H9 (cell line): ENCODE results near the gene JCHAIN. TPM values are rescaled to one million over a fixed set of nuclear protein-coding genes. Genes with fewer than 3 reads are reported as not detected.

Experiments used
- DNase-seq: peaks from one replicate; pipeline ENCODE4 v3.0.0-alpha.2; 2017
- H2AFZ ChIP-seq: one replicate; pipeline ENCODE4 v1.6.1; 2013; ENCODE audit warnings: mild to moderate bottlenecking, low read length, control low read depth, moderate library complexity
- H2AK5ac ChIP-seq: 2 replicates; pipeline ENCODE4 v1.6.1; 2013; ENCODE audit warnings: low read length, control low read depth, mixed read lengths; ENCODE audit not compliant: insufficient read length
- H2BK120ac ChIP-seq: one replicate; pipeline ENCODE4 v1.6.1; 2013; ENCODE audit warnings: low read depth, mild to moderate bottlenecking, low read length, control low read depth, inconsistent platforms; ENCODE audit not compliant: poor library complexity, severe bottlenecking
- H2BK12ac ChIP-seq: 2 replicates; pipeline ENCODE4 v1.6.1; 2013; ENCODE audit warnings: low read length, control low read depth, mixed read lengths, low read depth; ENCODE audit not compliant: insufficient read length
- H2BK15ac ChIP-seq: 2 replicates; pipeline ENCODE4 v1.6.1; 2013; ENCODE audit warnings: low read depth, low read length, control low read depth
- H2BK20ac ChIP-seq: one replicate; pipeline ENCODE4 v1.6.1; 2013; ENCODE audit warnings: low read depth, mild to moderate bottlenecking, low read length, control low read depth, inconsistent platforms; ENCODE audit not compliant: poor library complexity, severe bottlenecking
- H2BK5ac ChIP-seq: 2 replicates; pipeline ENCODE4 v1.6.1; 2013; ENCODE audit warnings: low read length, control low read depth, mixed read lengths; ENCODE audit not compliant: insufficient read length
- H3K14ac ChIP-seq: 2 replicates; pipeline ENCODE4 v1.6.1; 2013; ENCODE audit warnings: low read length, control low read depth; ENCODE audit not compliant: insufficient read depth
- H3K18ac ChIP-seq: 2 replicates; pipeline ENCODE4 v1.6.1; 2013; ENCODE audit warnings: low read depth, mild to moderate bottlenecking, mixed read lengths, low read length, control low read depth; ENCODE audit not compliant: insufficient read length
- H3K23ac ChIP-seq: 2 replicates; pipeline ENCODE4 v1.6.1; 2013; ENCODE audit warnings: low read length, control low read depth, mixed read lengths, low read depth; ENCODE audit not compliant: insufficient read length
- H3K23me2 ChIP-seq: 2 replicates; pipeline ENCODE4 v1.6.1; 2013; ENCODE audit warnings: low read depth, mild to moderate bottlenecking, mixed read lengths, low read length, control low read depth; ENCODE audit not compliant: insufficient read length, poor library complexity, severe bottlenecking
- H3K27ac ChIP-seq: 2 replicates; pipeline ENCODE4 v1.5.1; 2013; ENCODE audit warnings: low read length, control low read depth, mixed read lengths, low read depth; ENCODE audit not compliant: insufficient read length
- H3K27me3 ChIP-seq: 2 replicates; pipeline ENCODE4 v1.6.1; 2013; ENCODE audit warnings: low read length, control low read depth, inconsistent platforms; ENCODE audit not compliant: insufficient read depth
- H3K4ac ChIP-seq: 2 replicates; pipeline ENCODE4 v1.6.1; 2013; ENCODE audit warnings: low read depth, mild to moderate bottlenecking, control low read depth, inconsistent platforms, low read length, moderate library complexity
- H3K4me1 ChIP-seq: 2 replicates; pipeline ENCODE4 v1.6.1; 2013; ENCODE audit warnings: low read length, control low read depth, inconsistent platforms; ENCODE audit not compliant: insufficient read depth
- H3K4me2 ChIP-seq: 2 replicates; pipeline ENCODE4 v1.6.1; 2013; ENCODE audit warnings: low read length, control low read depth, mixed read lengths; ENCODE audit not compliant: insufficient read length, insufficient read depth
- H3K56ac ChIP-seq: 2 replicates; pipeline ENCODE4 v1.6.1; 2013; ENCODE audit warnings: low read depth, mild to moderate bottlenecking, mixed read lengths, low read length, control low read depth; ENCODE audit not compliant: insufficient read length
- H3K79me1 ChIP-seq: 2 replicates; pipeline ENCODE4 v1.6.1; 2013; ENCODE audit warnings: low read depth, mild to moderate bottlenecking, moderate library complexity, low read length, control low read depth, inconsistent platforms; ENCODE audit not compliant: insufficient read depth, poor library complexity, severe bottlenecking
- H3K79me2 ChIP-seq: 2 replicates; pipeline ENCODE4 v1.6.1; 2013; ENCODE audit warnings: low read length, control low read depth, inconsistent platforms; ENCODE audit not compliant: insufficient read depth
- H3K9ac ChIP-seq: 2 replicates; pipeline ENCODE4 v1.6.1; 2013; ENCODE audit warnings: low read length, control low read depth, mixed read lengths; ENCODE audit not compliant: insufficient read length; ENCODE audit errors: extremely low read depth
- H3K9me3 ChIP-seq: one replicate; pipeline ENCODE4 v1.6.1; 2013; ENCODE audit warnings: low read depth, low read length, inconsistent platforms; ENCODE audit not compliant: control insufficient read depth
- H3T11ph ChIP-seq: one replicate; pipeline ENCODE4 v1.6.1; 2013; ENCODE audit warnings: mild to moderate bottlenecking, low read length, control low read depth, inconsistent platforms
- H4K20me1 ChIP-seq: one replicate; pipeline ENCODE4 v1.6.1; 2013; ENCODE audit not compliant: control insufficient read depth, insufficient read length, insufficient read depth
- H4K5ac ChIP-seq: 2 replicates; pipeline ENCODE4 v1.6.1; 2013; ENCODE audit warnings: low read depth, mild to moderate bottlenecking, mixed read lengths, low read length, control low read depth; ENCODE audit not compliant: insufficient read length
- H4K8ac ChIP-seq: replicated peaks from 2 replicates; pipeline ENCODE4 v1.6.1; 2013; ENCODE audit warnings: low read length, control low read depth, mixed read lengths, low read depth; ENCODE audit not compliant: insufficient read length
- H4K91ac ChIP-seq: 2 replicates; pipeline ENCODE4 v1.6.1; 2013; ENCODE audit warnings: low read depth, mild to moderate bottlenecking, moderate library complexity, mixed read lengths, low read length, control low read depth; ENCODE audit not compliant: insufficient read length
- H3K27ac Mint-ChIP-seq, 3 experiments: 2 replicates in 2 of 3; 3 replicates in 1 of 3; pipeline ENCODE4 v1.8.0; 2020 to 2021; ENCODE audit warnings: mixed read lengths in 3 of 3, mild to moderate bottlenecking in 1 of 3, moderate library complexity in 1 of 3
- H3K27me3 Mint-ChIP-seq: 2 replicates; pipeline ENCODE4 v1.8.0; 2021; ENCODE audit warnings: low read depth, mild to moderate bottlenecking, moderate library complexity, mixed read lengths
- H3K36me3 Mint-ChIP-seq, 3 experiments: 2 replicates in 2 of 3; 3 replicates in 1 of 3; pipeline ENCODE4 v1.8.0; 2020 to 2021; ENCODE audit warnings: low read depth in 3 of 3, mixed read lengths in 3 of 3; ENCODE audit not compliant: insufficient read depth in 1 of 3
- H3K4me1 Mint-ChIP-seq, 2 experiments: 2 replicates each; pipeline ENCODE4 v1.8.0; 2020; ENCODE audit warnings: mixed read lengths in 2 of 2
- H3K4me3 Mint-ChIP-seq, 2 experiments: 2 replicates in 1 of 2; 3 replicates in 1 of 2; pipeline ENCODE4 v1.8.0; 2020 to 2021; ENCODE audit warnings: mild to moderate bottlenecking in 2 of 2, mixed read lengths in 2 of 2, moderate library complexity in 1 of 2
- H3K9me3 Mint-ChIP-seq, 2 experiments: 2 replicates in 1 of 2; 3 replicates in 1 of 2; pipeline ENCODE4 v1.8.0; 2020; ENCODE audit warnings: mild to moderate bottlenecking in 2 of 2, mixed read lengths in 2 of 2, moderate library complexity in 1 of 2
- WGBS: extraction: QIAGEN DNeasy Blood & Tissue Kit; methylation state at CpG from one replicate; pipeline ENCODE4 v1.1.7; 2013; ENCODE audit warnings: missing lambda C conversion rate, low lambda C conversion rate, mixed read lengths; ENCODE audit not compliant: insufficient read length; ENCODE audit errors: extremely low coverage; 5-methylcytosine and 5-hydroxymethylcytosine counted together
- total RNA-seq: library from RNA; stranded (reverse); gene quantifications from 2 replicates; pipeline ENCODE4 v1.2.1, GENCODE V29; 2021
- TF ChIP-seq, protein P1 (sequence below): fragments of 200-600 bp; sonication (generic); conservative IDR thresholded peaks from 3 replicates; pipeline ENCODE4 v1.8.0; 2021; ENCODE audit warnings: antibody characterized with exemption, mild to moderate bottlenecking

JCHAIN gene
- total RNA-seq, 1 experiment from 2014 or later = not detected

DNA sequence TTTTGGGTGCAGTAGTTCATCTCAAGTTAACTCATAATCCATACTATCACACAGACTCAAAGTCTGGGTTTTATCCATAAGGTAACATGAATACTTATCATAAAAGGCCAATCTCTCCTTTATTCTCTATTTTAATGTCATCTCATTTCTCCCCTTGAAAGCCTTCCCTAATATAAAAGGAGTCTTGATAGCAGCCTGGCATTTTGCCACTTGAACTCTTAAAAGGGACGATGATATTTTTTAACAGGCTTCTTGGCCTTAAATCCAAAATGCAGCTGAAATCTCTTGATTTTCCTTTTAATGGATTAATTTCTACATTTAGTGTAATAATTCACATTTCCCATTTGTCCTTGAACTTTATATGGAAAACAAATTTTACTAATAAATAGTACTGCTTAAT is 8.4 kb upstream of the JCHAIN start:
- H2BK20ac ChIP-seq = no peak overlapping the region
- WGBS = no CpG with 5 or more reads among the region's 1 CpG
- no peak overlapping the region for H3K9ac ChIP-seq
- H3K27ac ChIP-seq = no peak overlapping the region
- no peak overlapping the region for H3K14ac ChIP-seq
- no peak overlapping the region for H2AFZ ChIP-seq
- peaks cover 3% of the 10 kb centered on the region for H3K27me3 Mint-ChIP-seq
- no peaks in the 10 kb centered on the region for H3K79me1 ChIP-seq
- no peak for DNase-seq
- no peaks in the 10 kb centered on the region for H3K4me1 ChIP-seq
- no peaks in the 10 kb centered on the region for H4K20me1 ChIP-seq
- H3T11ph ChIP-seq = no peak overlapping the region
- H3K18ac ChIP-seq = no peak overlapping the region
- no peaks in the 10 kb centered on the region for H3K9me3 Mint-ChIP-seq
- no peak overlapping the region for H3K4me2 ChIP-seq
- no peak overlapping the region for H2AK5ac ChIP-seq
- no peak overlapping the region for H4K5ac ChIP-seq
- no peak overlapping the region for H2BK120ac ChIP-seq
- no peaks in the 10 kb centered on the region for H3K79me2 ChIP-seq
- H3K23ac ChIP-seq = no peak overlapping the region
- no peak overlapping the region for H2BK12ac ChIP-seq
- no peak overlapping the region for H3K4ac ChIP-seq
- H4K8ac ChIP-seq = no peak overlapping the region
- H3K9me3 ChIP-seq = no peaks in the 10 kb centered on the region
- TF ChIP-seq, protein P1, sequence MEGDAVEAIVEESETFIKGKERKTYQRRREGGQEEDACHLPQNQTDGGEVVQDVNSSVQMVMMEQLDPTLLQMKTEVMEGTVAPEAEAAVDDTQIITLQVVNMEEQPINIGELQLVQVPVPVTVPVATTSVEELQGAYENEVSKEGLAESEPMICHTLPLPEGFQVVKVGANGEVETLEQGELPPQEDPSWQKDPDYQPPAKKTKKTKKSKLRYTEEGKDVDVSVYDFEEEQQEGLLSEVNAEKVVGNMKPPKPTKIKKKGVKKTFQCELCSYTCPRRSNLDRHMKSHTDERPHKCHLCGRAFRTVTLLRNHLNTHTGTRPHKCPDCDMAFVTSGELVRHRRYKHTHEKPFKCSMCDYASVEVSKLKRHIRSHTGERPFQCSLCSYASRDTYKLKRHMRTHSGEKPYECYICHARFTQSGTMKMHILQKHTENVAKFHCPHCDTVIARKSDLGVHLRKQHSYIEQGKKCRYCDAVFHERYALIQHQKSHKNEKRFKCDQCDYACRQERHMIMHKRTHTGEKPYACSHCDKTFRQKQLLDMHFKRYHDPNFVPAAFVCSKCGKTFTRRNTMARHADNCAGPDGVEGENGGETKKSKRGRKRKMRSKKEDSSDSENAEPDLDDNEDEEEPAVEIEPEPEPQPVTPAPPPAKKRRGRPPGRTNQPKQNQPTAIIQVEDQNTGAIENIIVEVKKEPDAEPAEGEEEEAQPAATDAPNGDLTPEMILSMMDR = no peak
- no peaks in the 10 kb centered on the region for H3K27me3 ChIP-seq
- no peaks in the 10 kb centered on the region for H3K23me2 ChIP-seq
- no peaks in the 10 kb centered on the region for H3K4me1 Mint-ChIP-seq
- no peak overlapping the region for H3K27ac Mint-ChIP-seq
- H2BK15ac ChIP-seq = no peak overlapping the region
- H3K36me3 Mint-ChIP-seq = no peaks in the 10 kb centered on the region
- H4K91ac ChIP-seq = no peak overlapping the region
- no peak overlapping the region for H3K56ac ChIP-seq
- H2BK5ac ChIP-seq = no peak overlapping the region
- H3K4me3 Mint-ChIP-seq = no peak overlapping the region
